Measurements from ENCODE around the gene MYL5. TPM values are rescaled to one million over a fixed set of nuclear protein-coding genes. Genes with fewer than 3 reads are reported as not detected.

The MYL5 gene
- total RNA-seq, 1 donor = 9.1 TPM

DNA sequence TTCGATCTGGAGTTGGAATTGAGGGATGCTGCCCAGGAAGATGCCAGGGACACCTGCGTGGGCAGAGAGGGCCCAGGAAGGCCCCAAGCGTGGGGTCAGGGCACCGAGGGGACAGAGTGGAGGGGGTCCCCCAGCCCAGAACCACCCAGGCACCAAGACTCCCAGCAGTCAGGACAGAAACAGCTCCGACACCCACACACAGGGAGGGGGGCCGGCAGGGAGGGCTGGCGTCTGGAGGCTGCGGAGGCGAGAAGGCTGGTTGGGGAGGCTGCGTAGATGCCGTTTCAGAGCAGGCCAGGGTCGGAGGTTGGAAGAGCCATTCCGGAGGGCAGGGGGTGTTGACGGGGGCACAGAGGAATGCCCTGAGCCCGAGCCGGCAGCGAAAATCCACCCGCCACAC lies 23.9 kb upstream of the MYL5 start:
- DNase-seq (ENCODE audit: low read depth) = no peak

DNA sequence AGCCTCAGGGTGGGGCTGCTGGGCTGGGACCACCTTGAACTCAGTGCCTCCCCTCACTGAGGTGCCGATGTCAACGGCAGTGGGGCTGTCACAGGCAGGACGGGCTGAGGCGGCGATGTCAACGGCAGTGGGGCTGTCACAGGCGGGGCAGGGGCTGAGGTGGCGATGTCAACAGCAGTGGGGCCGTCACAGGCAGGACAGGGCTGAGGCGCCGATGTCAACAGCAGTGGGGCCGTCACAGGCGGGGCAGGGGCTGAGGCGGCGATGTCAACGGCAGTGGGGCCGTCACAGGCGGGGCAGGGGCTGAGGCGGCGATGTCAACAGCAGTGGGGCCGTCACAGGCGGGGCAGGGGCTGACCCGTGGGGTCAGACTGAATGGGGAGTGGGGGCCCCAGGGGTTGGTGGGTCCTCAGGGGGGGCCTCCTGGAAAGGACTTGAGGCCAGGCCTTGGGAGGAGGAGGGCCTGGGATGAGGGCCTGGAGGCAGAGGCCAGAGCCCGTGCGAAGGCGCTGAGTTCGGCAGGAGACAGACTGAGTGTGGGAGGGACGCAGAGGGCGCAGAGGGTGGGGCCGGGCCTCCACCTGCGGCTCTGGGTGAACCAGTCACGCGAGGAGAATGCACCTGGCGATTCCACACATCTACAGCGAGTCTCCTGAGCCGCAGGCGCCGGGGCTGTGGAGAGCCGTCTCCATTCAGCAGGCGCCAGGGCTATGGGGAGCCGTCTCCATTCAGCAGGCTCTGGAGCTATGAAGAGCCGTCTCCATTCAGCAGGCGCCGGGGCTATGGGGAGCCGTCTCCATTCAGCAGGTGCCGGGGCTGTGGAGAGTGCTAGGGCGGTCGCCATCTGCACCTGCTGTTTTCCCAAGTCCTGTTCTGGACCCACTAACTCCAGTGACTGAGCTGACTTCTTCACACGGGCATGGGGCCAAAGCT lies 23.1 kb upstream of the MYL5 start:
- H3K4me3 ChIP-seq (ENCODE audit: low read depth, low read length) = no peak overlapping the region
- TF ChIP-seq, protein P1, sequence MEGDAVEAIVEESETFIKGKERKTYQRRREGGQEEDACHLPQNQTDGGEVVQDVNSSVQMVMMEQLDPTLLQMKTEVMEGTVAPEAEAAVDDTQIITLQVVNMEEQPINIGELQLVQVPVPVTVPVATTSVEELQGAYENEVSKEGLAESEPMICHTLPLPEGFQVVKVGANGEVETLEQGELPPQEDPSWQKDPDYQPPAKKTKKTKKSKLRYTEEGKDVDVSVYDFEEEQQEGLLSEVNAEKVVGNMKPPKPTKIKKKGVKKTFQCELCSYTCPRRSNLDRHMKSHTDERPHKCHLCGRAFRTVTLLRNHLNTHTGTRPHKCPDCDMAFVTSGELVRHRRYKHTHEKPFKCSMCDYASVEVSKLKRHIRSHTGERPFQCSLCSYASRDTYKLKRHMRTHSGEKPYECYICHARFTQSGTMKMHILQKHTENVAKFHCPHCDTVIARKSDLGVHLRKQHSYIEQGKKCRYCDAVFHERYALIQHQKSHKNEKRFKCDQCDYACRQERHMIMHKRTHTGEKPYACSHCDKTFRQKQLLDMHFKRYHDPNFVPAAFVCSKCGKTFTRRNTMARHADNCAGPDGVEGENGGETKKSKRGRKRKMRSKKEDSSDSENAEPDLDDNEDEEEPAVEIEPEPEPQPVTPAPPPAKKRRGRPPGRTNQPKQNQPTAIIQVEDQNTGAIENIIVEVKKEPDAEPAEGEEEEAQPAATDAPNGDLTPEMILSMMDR (IDR thresholded peaks at IDR 0.05; ENCODE audit: insufficient read depth, low read depth, low read length) = no peak
- DNase-seq (ENCODE audit: low read depth) = no peak

More for the DNA sequence above, 23.9 kb upstream of the MYL5 start:
- H3K4me3 ChIP-seq (ENCODE audit: low read depth, low read length) = no peak overlapping the region
- TF ChIP-seq, protein P1 (IDR thresholded peaks at IDR 0.05; ENCODE audit: insufficient read depth, low read depth, low read length) = no peak

DNA sequence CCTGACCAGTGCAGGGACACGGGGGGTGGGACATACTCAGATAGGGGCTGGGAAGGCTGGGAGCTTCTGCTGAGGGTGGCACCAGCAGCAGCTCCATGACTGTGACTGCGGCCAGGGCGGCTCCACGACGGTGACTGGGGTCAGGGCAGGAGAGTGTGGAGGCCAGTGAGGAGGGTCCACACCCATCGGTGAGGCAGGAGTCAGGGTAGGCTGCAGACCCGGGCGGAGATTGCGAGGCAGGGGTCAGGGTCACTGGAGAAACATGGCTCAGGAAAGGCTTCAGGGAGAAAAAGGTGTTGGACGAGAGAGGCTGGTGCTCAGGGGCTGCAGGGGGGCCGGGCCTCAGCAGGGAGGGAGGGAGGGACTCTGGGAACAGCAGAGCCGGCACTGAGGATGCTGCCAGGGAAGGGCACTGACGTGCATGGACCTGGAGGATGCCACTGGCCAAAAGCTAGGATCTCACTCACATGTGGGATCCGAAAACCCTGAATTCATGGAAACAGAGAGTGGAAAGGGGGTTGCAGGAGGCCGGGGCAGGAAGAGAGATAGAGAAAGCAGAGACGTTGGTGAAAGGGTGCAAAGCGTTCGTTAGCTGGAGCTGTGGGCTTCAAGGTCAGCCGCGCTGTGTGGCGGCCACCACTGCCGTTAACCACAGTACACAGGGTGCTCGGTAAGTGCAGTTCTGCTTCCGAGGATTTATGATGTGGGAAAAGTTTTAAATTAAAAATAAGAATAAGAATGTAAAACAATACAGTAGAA lies 22.3 kb upstream of the MYL5 start:
- no peak overlapping the region for H3K4me3 ChIP-seq (ENCODE audit: low read depth, low read length)
- DNase-seq (ENCODE audit: low read depth) = no peak
- TF ChIP-seq, protein P1 (IDR thresholded peaks at IDR 0.05; ENCODE audit: insufficient read depth, low read depth, low read length) = no peak

DNA sequence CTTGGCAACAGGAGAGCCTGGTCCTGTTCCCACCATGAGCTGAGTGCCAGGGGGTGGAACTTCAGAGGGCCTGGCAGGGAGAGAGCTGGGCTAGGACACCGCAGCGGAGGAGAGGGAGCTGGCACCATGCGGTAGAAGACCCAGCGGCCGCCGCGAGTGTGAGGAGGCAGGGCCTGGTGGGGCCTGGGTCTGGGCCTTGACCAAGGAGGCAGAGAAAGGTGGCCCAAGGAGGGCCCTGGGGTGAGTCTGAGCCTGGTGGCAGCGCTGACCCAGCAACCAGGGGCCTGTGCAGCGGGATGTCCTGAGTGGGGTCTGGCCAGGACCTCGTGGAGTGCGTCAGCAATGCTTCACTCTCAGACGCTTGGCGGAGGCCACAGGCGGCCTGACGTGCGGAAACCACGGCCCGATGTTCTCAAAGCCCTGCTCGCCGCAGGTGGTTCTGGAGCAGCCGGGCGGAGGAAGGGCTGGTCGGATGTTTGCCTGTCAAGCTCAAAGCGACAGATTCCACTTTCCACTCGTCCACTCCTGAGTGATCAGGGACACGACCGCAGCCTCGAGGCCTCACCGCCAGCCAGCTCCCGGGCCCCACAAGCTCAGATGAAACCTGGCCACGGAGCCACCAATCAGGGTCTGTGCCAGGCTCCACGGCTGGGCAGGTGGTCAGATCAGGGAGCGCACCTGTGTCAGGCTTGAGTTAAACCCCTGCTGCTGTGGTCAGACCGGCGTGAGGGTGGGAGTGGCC lies 21.1 kb upstream of the MYL5 start:
- TF ChIP-seq, protein P1 (IDR thresholded peaks at IDR 0.05; ENCODE audit: insufficient read depth, low read depth, low read length) = no peak
- no peak for DNase-seq (ENCODE audit: low read depth)
- H3K4me3 ChIP-seq (ENCODE audit: low read depth, low read length) = no peak overlapping the region

DNA sequence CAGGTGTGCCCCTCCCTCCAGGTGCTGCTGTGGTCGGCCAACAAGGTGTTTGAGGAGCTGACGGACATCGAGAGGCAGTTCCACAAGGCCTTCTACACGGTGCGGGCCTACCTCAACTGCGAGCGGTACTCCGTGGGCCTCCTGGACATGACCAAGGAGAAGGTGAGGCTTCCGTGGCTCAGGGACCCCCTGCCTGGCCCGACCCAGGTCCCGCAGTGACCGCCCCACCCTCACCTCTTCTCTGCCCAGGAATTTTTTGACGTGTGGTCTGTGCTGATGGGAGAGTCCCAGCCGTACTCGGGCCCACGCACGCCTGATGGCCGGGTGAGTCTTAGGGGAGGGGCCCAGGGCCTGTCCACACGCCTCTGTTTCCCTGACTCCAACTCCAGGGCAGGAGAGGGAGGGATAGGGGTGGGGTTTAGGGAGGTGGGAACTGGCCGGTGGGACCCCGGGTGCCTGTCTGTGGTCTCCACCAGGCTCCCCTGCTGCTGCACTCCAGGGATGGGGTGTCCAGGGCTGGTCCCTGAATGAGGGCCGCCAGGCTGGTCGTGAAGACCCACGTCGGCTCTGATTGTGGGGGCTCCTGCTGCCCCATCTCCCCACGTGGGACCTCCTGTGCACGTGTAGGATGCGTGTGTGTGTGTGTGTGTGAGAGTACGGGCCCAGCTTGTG lies 20.4 kb upstream of the MYL5 start:
- no peak overlapping the region for H3K4me3 ChIP-seq (ENCODE audit: low read depth, low read length)
- TF ChIP-seq, protein P1 (IDR thresholded peaks at IDR 0.05; ENCODE audit: insufficient read depth, low read depth, low read length) = no peak
- no peak for DNase-seq (ENCODE audit: low read depth)

DNA sequence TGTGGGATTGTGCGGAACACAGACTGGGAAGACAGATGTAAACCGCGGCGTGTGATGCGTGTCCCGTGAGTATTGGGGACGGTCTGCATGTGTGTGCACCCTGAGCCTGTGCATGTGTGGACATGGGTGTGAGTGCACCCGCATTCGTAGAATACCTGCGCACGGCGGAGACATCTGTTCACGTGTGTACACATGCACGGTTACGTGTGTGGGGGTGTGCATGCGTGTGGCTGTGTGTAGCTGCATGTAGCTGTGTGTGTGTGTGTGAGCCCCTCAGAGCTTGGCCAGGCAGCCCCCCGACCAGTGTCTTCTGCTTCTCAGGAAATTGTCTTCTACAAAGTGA lies 19.9 kb upstream of the MYL5 start:
- no peak overlapping the region for H3K4me3 ChIP-seq (ENCODE audit: low read depth, low read length)
- TF ChIP-seq, protein P1 (IDR thresholded peaks at IDR 0.05; ENCODE audit: insufficient read depth, low read depth, low read length) = no peak
- DNase-seq (ENCODE audit: low read depth) = no peak

All from fibroblast of villous mesenchyme (primary cell).